GM21786 (cell line): ENCODE results near the gene PRXL2C.
A peak's percentile ranks its signal among the peaks of the same experiment; 100 is the strongest.
"Not testable (repeated sequence)": the region's sequence is repeated elsewhere in the genome, so short reads cannot be mapped to it uniquely, and the experiment has no call there.

Experiments
- ATAC-seq: cut with Tn5 transposase; IDR thresholded peaks from one replicate; pipeline ENCODE4 v1.9.1; 2021; ENCODE audit not compliant: unreplicated experiment

The PRXL2C gene

GRCh38 chr9:96655198-96655851 lies at the start of gene PRXL2C:
PRXL2C (minus strand) TSS chr9:96655317; CDS start chr9:96655281, 36 bp downstream.
- ATAC-seq: peak; percentile 61

- not testable (repeated sequence) for ATAC-seq
These were observed 45.7 kb upstream of the PRXL2C start for GRCh38 chr9:96700721-96701375.

- ATAC-seq: no peak
These were observed 36.2 kb upstream of the PRXL2C start for GRCh38 chr9:96691326-96691725.

GRCh38 chr9:96688745-96689464 lies 33.8 kb upstream of the PRXL2C start:
- ATAC-seq: no peak

GRCh38 chr9:96688187-96688586 lies 33.1 kb upstream of the PRXL2C start:
- no peak for ATAC-seq

- ATAC-seq: no peak
These were observed 31.7 kb upstream of the PRXL2C start for GRCh38 chr9:96686638-96687335.

- ATAC-seq: no peak
These were observed 25.8 kb upstream of the PRXL2C start for GRCh38 chr9:96680812-96681499.

- no peak for ATAC-seq
These were observed 19.9 kb upstream of the PRXL2C start for GRCh38 chr9:96674906-96675538.

GRCh38 chr9:96673786-96674185 lies 18.7 kb upstream of the PRXL2C start:
- ATAC-seq: not testable (repeated sequence)

GRCh38 chr9:96668868-96669534 lies 13.9 kb upstream of the PRXL2C start:
- no peak for ATAC-seq

GRCh38 chr9:96667363-96667728 lies 12.2 kb upstream of the PRXL2C start:
- ATAC-seq: no peak

- ATAC-seq: peak; percentile 89
These were observed 11.7 kb upstream of the PRXL2C start for GRCh38 chr9:96666653-96667362.

- ATAC-seq: no peak
These were observed 10.7 kb upstream of the PRXL2C start for GRCh38 chr9:96665789-96666188.

- ATAC-seq: no peak
These were observed 8.5 kb upstream of the PRXL2C start for GRCh38 chr9:96663506-96664120.

- no peak for ATAC-seq
These were observed 6.6 kb upstream of the PRXL2C start for GRCh38 chr9:96661711-96662110.

- peak; percentile 62 for ATAC-seq
These were observed 5.7 kb upstream of the PRXL2C start for GRCh38 chr9:96660692-96661248.

GRCh38 chr9:96654450-96655197 lies 493 bp downstream of the PRXL2C start:
- peak; percentile 65 for ATAC-seq

GRCh38 chr9:96651626-96652025 lies 3.5 kb downstream of the PRXL2C start:
- ATAC-seq: no peak
